Measurements from ENCODE around the gene KCNN1. TPM values are rescaled to one million over a fixed set of nuclear protein-coding genes. Genes with fewer than 3 reads are reported as not detected.

Gene KCNN1
- total and polyA plus RNA-seq, 2 of the 13 experiments (the other 11 are each of a cell fraction or from before 2014, with no cell fraction given): 0.04 TPM; not detected in 1

- TF ChIP-seq GLMP (CRISPR knock-in tag; IDR thresholded peaks at IDR 0.05; ENCODE audit: borderline replicate concordance) (no peak), ZNF383 (CRISPR knock-in tag; IDR thresholded peaks at IDR 0.05; ENCODE audit: borderline replicate concordance) (no peak), HNF4A (CRISPR knock-in tag; IDR thresholded peaks at IDR 0.05) (no peak), ZFP36L2 (CRISPR knock-in tag; IDR thresholded peaks at IDR 0.05) (no peak), ZNF747 (CRISPR knock-in tag; IDR thresholded peaks at IDR 0.05; ENCODE audit: borderline replicate concordance) (no peak; the same call in 1 of the 2 replicates), SOX5 (CRISPR knock-in tag; IDR thresholded peaks at IDR 0.05; ENCODE audit: borderline replicate concordance) (peak; percentile 51; the same call in 1 of the 2 replicates), STAT6 (CRISPR knock-in tag; IDR thresholded peaks at IDR 0.05; ENCODE audit: borderline replicate concordance) (no peak), HHEX (CRISPR knock-in tag; IDR thresholded peaks at IDR 0.05) (no peak), MAFK (conservative IDR thresholded peaks at IDR 0.05 in 1 of 2, IDR thresholded peaks at IDR 0.05 in 1 of 2; ENCODE audit: low read length in 2 of 2) (no peak), ZNF646 (CRISPR knock-in tag; IDR thresholded peaks at IDR 0.05) (no peak), KLF13 (CRISPR knock-in tag; IDR thresholded peaks at IDR 0.05) (no peak), ZFP1 (CRISPR knock-in tag; IDR thresholded peaks at IDR 0.05) (no peak), YEATS4 (CRISPR knock-in tag; IDR thresholded peaks at IDR 0.05; ENCODE audit: borderline replicate concordance) (0 out of 2 replicates have a peak, but pooled peaks have one; percentile 22), ZNF337 (CRISPR knock-in tag; IDR thresholded peaks at IDR 0.05; ENCODE audit: borderline replicate concordance, low read depth) (no peak), PRDM4 (CRISPR knock-in tag; IDR thresholded peaks at IDR 0.05; ENCODE audit: borderline replicate concordance) (no peak), ZNF121 (CRISPR knock-in tag; IDR thresholded peaks at IDR 0.05) (no peak)
These were observed 34.2 kb downstream of the KCNN1 start (continued) for GRCh38 chr19:18000915-18001776.
